ENCODE results near the gene TMEM233. TPM values are rescaled to one million over a fixed set of nuclear protein-coding genes. Genes with fewer than 3 reads are reported as not detected.

TMEM233 gene
- total RNA-seq (2022; extraction: Qiagen RNA extraction; ENCODE audit: low read depth), result 0.06 to 0.13 TPM (median 0.07 TPM) in 3 of 5 replicates, not detected in the others

GRCh38 chr12:119593578-119594398, at the start of gene TMEM233:
TMEM233 (plus strand) TSS chr12:119593774; CDS start chr12:119593849, 75 bp downstream.

GRCh38 chr12:119667577-119668323, 74.2 kb downstream of the TMEM233 start, which contains the start of gene PRKAB1:
PRKAB1 (plus strand) TSS chr12:119668133; CDS start chr12:119668245, 112 bp downstream.

Other genes with a start within 250 kb of the TMEM233 start
- 33.1 to 35.6 TPM (median 33.9 TPM) in 5 replicates for gene PRKAB1, start 74.4 kb downstream of the TMEM233 start, total RNA-seq (2022; extraction: Qiagen RNA extraction; ENCODE audit: low read depth)

Measured in A549 treated with RU486 at 1 μM for 4 hours (cell line).